HL-60/S4 (cell line): ENCODE results near the gene CFHR1.
"Not testable (repeated sequence)": the region's sequence is repeated elsewhere in the genome, so short reads cannot be mapped to it uniquely, and the experiment has no call there.

Source experiments
- in situ Hi-C: fragments of 300-500 bp; cut with MboI; formaldehyde crosslinking; loops from 2 replicates; pipeline ENCODE4 v1.14.3; 2022; ENCODE audit warnings: low sequenced_read_pairs

CFHR1 gene

GRCh38 chr1:196819531-196819930, at the start of gene CFHR1:
Gene CFHR1 (plus strand): TSS chr1:196819731. CDS start chr1:196819845, 114 bp downstream.
- in situ Hi-C loops = not testable (repeated sequence)

- in situ Hi-C loops = not testable (repeated sequence)
Observed at GRCh38 chr1:196769823-196770222, 49.7 kb upstream of the CFHR1 start.

GRCh38 chr1:196773713-196774112, 45.8 kb upstream of the CFHR1 start:
- in situ Hi-C loops = no loop called here

- in situ Hi-C loops = no loop called here
Observed at GRCh38 chr1:196774175-196774574, 45.4 kb upstream of the CFHR1 start.

- in situ Hi-C loops = no loop called here
Observed at GRCh38 chr1:196774603-196775002, 44.9 kb upstream of the CFHR1 start, which contains the start of gene CFHR3. Gene CFHR3 (plus strand): TSS chr1:196774840. CDS start chr1:196774887, 47 bp downstream.

- in situ Hi-C loops = no loop called here
Observed at GRCh38 chr1:196777603-196778002, 41.9 kb upstream of the CFHR1 start.

GRCh38 chr1:196779093-196779492, 40.4 kb upstream of the CFHR1 start:
- in situ Hi-C loops = no loop called here

- in situ Hi-C loops = not testable (repeated sequence)
Observed at GRCh38 chr1:196791252-196791651, 28.3 kb upstream of the CFHR1 start.

GRCh38 chr1:196794103-196794502, 25.4 kb upstream of the CFHR1 start:
- in situ Hi-C loops = not testable (repeated sequence)

GRCh38 chr1:196797891-196798290, 21.6 kb upstream of the CFHR1 start:
- in situ Hi-C loops = no loop called here

GRCh38 chr1:196801920-196802319, 17.6 kb upstream of the CFHR1 start:
- in situ Hi-C loops = not testable (repeated sequence)

- in situ Hi-C loops = no loop called here
Observed at GRCh38 chr1:196808529-196809235, 10.8 kb upstream of the CFHR1 start.

GRCh38 chr1:196817442-196817841, 2.1 kb upstream of the CFHR1 start:
- in situ Hi-C loops = not testable (repeated sequence)

GRCh38 chr1:196827860-196828259, 8.3 kb downstream of the CFHR1 start:
- in situ Hi-C loops = not testable (repeated sequence)

- in situ Hi-C loops = not testable (repeated sequence)
Observed at GRCh38 chr1:196849613-196850492, 30.3 kb downstream of the CFHR1 start.

GRCh38 chr1:196856053-196856452, 36.5 kb downstream of the CFHR1 start:
- in situ Hi-C loops = no loop called here

- in situ Hi-C loops = no loop called here
Observed at GRCh38 chr1:196857188-196857587, 37.7 kb downstream of the CFHR1 start.

GRCh38 chr1:196858811-196859210, 39.3 kb downstream of the CFHR1 start:
- in situ Hi-C loops = no loop called here

GRCh38 chr1:196860323-196860884, 40.9 kb downstream of the CFHR1 start:
- in situ Hi-C loops = no loop called here

GRCh38 chr1:196861429-196861828, 41.9 kb downstream of the CFHR1 start:
- in situ Hi-C loops = no loop called here

GRCh38 chr1:196866974-196867373, 47.4 kb downstream of the CFHR1 start:
- in situ Hi-C loops = no loop called here

- in situ Hi-C loops = no loop called here
Observed at GRCh38 chr1:196873385-196873784, 53.9 kb downstream of the CFHR1 start.
